VCaP (cell line): ENCODE data around the gene PGA4.
A peak's percentile ranks its signal among the peaks of the same experiment; 100 is the strongest.
"Not testable (repeated sequence)": the region's sequence is repeated elsewhere in the genome, so short reads cannot be mapped to it uniquely, and the experiment has no call there.

Experiments used
- H3K27ac ChIP-seq: fragments of 450-650 bp; 2 replicates; pipeline ENCODE4 v1.5.1; 2017
- CTCF ChIP-seq: fragments of 450-650 bp; conservative IDR thresholded peaks from 2 replicates; pipeline ENCODE4 v1.5.1; 2017; ENCODE audit warnings: mild to moderate bottlenecking, moderate library complexity

The PGA4 gene

GRCh38 chr11:61222047-61222446 lies at the start of gene PGA4:
TSS of gene PGA4 (plus strand) at chr11:61222347. CDS start at chr11:61222401, 54 bp downstream.
- not testable (repeated sequence) for H3K27ac ChIP-seq

GRCh38 chr11:61172356-61172755 lies 49.8 kb upstream of the PGA4 start:
- H3K27ac ChIP-seq: peak overlapping the region; percentile 43
- TF ChIP-seq CTCF: no peak

GRCh38 chr11:61172888-61173287 lies 49.3 kb upstream of the PGA4 start:
- H3K27ac ChIP-seq: peak overlapping the region; percentile 43
- no peak for TF ChIP-seq CTCF

- peak overlapping the region; percentile 43; the same call in 1 of the 2 replicates for H3K27ac ChIP-seq
- TF ChIP-seq CTCF: peak; percentile 75
These were observed 48.7 kb upstream of the PGA4 start for GRCh38 chr11:61173456-61173855.

GRCh38 chr11:61174273-61174672 lies 47.9 kb upstream of the PGA4 start:
- H3K27ac ChIP-seq: no peak overlapping the region
- no peak for TF ChIP-seq CTCF

- TF ChIP-seq CTCF: no peak
- no peak overlapping the region for H3K27ac ChIP-seq
These were observed 47.2 kb upstream of the PGA4 start for GRCh38 chr11:61174949-61175348.

GRCh38 chr11:61176446-61176845 lies 45.7 kb upstream of the PGA4 start:
- no peak overlapping the region for H3K27ac ChIP-seq
- no peak for TF ChIP-seq CTCF

GRCh38 chr11:61180205-61180604 lies 41.9 kb upstream of the PGA4 start:
- not testable (repeated sequence) for H3K27ac ChIP-seq

GRCh38 chr11:61181489-61181888 lies 40.7 kb upstream of the PGA4 start:
- H3K27ac ChIP-seq: no peak overlapping the region
- TF ChIP-seq CTCF: no peak
